NOMO-1 treated with dmso at 0.1 percent for 144 hours (cell line): Measurements from ENCODE around the gene GJB2.

Experiments used
- DNase-seq: peaks from one replicate; lab custom pipeline; 2025; ENCODE audit not compliant: unreplicated experiment; lab: John Stamatoyannopoulos, UW

The GJB2 gene

GRCh38 chr13:20192836-20193161 is at the start of gene GJB2:
GJB2 (minus strand) TSS chr13:20192938; CDS start chr13:20189581, 3,357 bp downstream.
- no peak for DNase-seq

GRCh38 chr13:20241593-20241992 is 48.9 kb upstream of the GJB2 start:
- DNase-seq = no peak

GRCh38 chr13:20239748-20240147 is 47.0 kb upstream of the GJB2 start:
- no peak for DNase-seq

- no peak for DNase-seq
These were observed 40.0 kb upstream of the GJB2 start for GRCh38 chr13:20232556-20233277.

- no peak for DNase-seq
These were observed 39.3 kb upstream of the GJB2 start, which contains the start of gene GJB6 for GRCh38 chr13:20231839-20232555. GJB6 (minus strand) TSS chr13:20232319; CDS start chr13:20223480, 8,839 bp downstream.

- DNase-seq = no peak
These were observed 38.4 kb upstream of the GJB2 start for GRCh38 chr13:20230913-20231838.

- no peak for DNase-seq
These were observed 35.0 kb upstream of the GJB2 start for GRCh38 chr13:20227730-20228129.

- no peak for DNase-seq
These were observed 34.5 kb upstream of the GJB2 start for GRCh38 chr13:20227288-20227687.

- no peak for DNase-seq
These were observed 29.8 kb upstream of the GJB2 start for GRCh38 chr13:20222553-20222952.

GRCh38 chr13:20221772-20222171 is 29.0 kb upstream of the GJB2 start:
- peak; percentile 96 for DNase-seq

- peak; percentile 54 for DNase-seq
These were observed 26.8 kb upstream of the GJB2 start for GRCh38 chr13:20219577-20219976.

- no peak for DNase-seq
These were observed 24.4 kb upstream of the GJB2 start for GRCh38 chr13:20217168-20217567.

- DNase-seq = no peak
These were observed 17.2 kb upstream of the GJB2 start for GRCh38 chr13:20209948-20210347.

GRCh38 chr13:20206698-20207235 is 14.0 kb upstream of the GJB2 start:
- no peak for DNase-seq

- DNase-seq = no peak
These were observed 13.4 kb upstream of the GJB2 start for GRCh38 chr13:20206065-20206697.

GRCh38 chr13:20198781-20199180 is 6.0 kb upstream of the GJB2 start:
- no peak for DNase-seq

- DNase-seq = peak; percentile 58
These were observed 4.7 kb upstream of the GJB2 start for GRCh38 chr13:20197361-20197834.

- no peak for DNase-seq
These were observed 3.1 kb upstream of the GJB2 start for GRCh38 chr13:20195801-20196200.

- DNase-seq = no peak
These were observed 1.3 kb upstream of the GJB2 start for GRCh38 chr13:20193907-20194631.
